A673 (cell line): Measurements from ENCODE around the gene NFIB. TPM values are rescaled to one million over a fixed set of nuclear protein-coding genes. Genes with fewer than 3 reads are reported as not detected.

Experiments
- BruUV-seq: library from RNA; stranded (reverse); fragments of 400-500 nt; replicated peaks from 2 replicates; lab custom pipeline; 2021; lab: Mats Ljungman, UMichigan
- CTCF ChIA-PET: fragments of 300-600 bp; sonication (Branson Sonifier 250); formaldehyde crosslinking; loops from one replicate; lab custom pipeline; 2022; ENCODE audit warnings: antibody characterized with exemption; lab: Charles Lee
- POLR2A ChIA-PET: fragments of 300-600 bp; sonication (Branson Sonifier 250); formaldehyde crosslinking; loops from one replicate; lab custom pipeline; 2022; ENCODE audit warnings: antibody characterized with exemption; ENCODE audit not compliant: low non-redundant PET; lab: Charles Lee
- DNase-seq: peaks from one replicate; pipeline ENCODE4 v3.0.0-alpha.2; 2015; ENCODE audit warnings: low spot score
- H3K27ac ChIP-seq: fragments of 200-600 bp; sonication (generic); 2 replicates; pipeline ENCODE4 v1.5.1; 2016; ENCODE audit warnings: mixed run types, low read depth, mild to moderate bottlenecking, mixed read lengths, antibody characterized with exemption, low read length; ENCODE audit not compliant: poor library complexity, severe bottlenecking
- H3K27me3 ChIP-seq: fragments of 200-600 bp; sonication (generic); replicated peaks from 2 replicates; pipeline ENCODE4 v1.6.1; 2017; ENCODE audit warnings: mixed run types, low read depth, mild to moderate bottlenecking, mixed read lengths, antibody characterized with exemption, low read length; ENCODE audit not compliant: insufficient read depth, poor library complexity
- H3K36me3 ChIP-seq: fragments of 200-600 bp; sonication (generic); 2 replicates; pipeline ENCODE4 v1.6.1; 2016; ENCODE audit warnings: mixed run types, mild to moderate bottlenecking, mixed read lengths, antibody characterized with exemption, low read length; ENCODE audit not compliant: insufficient read depth, poor library complexity, severe bottlenecking
- H3K4me1 ChIP-seq: fragments of 200-600 bp; sonication (generic); 2 replicates; pipeline ENCODE4 v1.6.1; 2017; ENCODE audit warnings: mixed run types, mild to moderate bottlenecking, mixed read lengths, antibody characterized with exemption, low read length; ENCODE audit not compliant: insufficient read depth, poor library complexity, severe bottlenecking
- H3K4me3 ChIP-seq: fragments of 200-600 bp; sonication (generic); 2 replicates; pipeline ENCODE4 v1.5.1; 2016; ENCODE audit warnings: low read depth, mixed run types, mild to moderate bottlenecking, mixed read lengths, low read length; ENCODE audit not compliant: poor library complexity, severe bottlenecking
- H3K9me3 ChIP-seq: fragments of 200-600 bp; sonication (generic); 2 replicates; pipeline ENCODE4 v1.6.1; 2016; ENCODE audit warnings: mixed run types, low read depth, mild to moderate bottlenecking, mixed read lengths, antibody characterized with exemption, low read length; ENCODE audit not compliant: poor library complexity, severe bottlenecking
- EZH2 ChIP-seq: fragments of 200-600 bp; sonication (generic); IDR thresholded peaks from 2 replicates; pipeline ENCODE4 v1.6.1; 2017; ENCODE audit warnings: borderline replicate concordance, low read depth, mild to moderate bottlenecking, mixed read lengths, antibody characterized with exemption, low read length; ENCODE audit not compliant: poor library complexity, severe bottlenecking
- intact Hi-C: fragments of 100-400 bp; cut with micrococcal nuclease; formaldehyde crosslinking; loops from one replicate; pipeline ENCODE4 v1.10.0; 2022; ENCODE audit not compliant: unreplicated experiment
- total RNA-seq: library from RNA; stranded (reverse); gene quantifications from 2 replicates; pipeline ENCODE4 v1.2.3, GENCODE V29; 2021
- TF ChIP-seq, protein P1 (sequence below): fragments of 300-800, 200-600 bp; sonication (generic); conservative IDR thresholded peaks from 2 replicates; pipeline ENCODE4 v1.5.1; 2017; ENCODE audit warnings: low read depth, mild to moderate bottlenecking, antibody characterized with exemption, low read length, moderate library complexity, mixed read lengths

The NFIB gene
- total RNA-seq, 1 experiment from 2014 or later, result 41.2 TPM

DNA sequence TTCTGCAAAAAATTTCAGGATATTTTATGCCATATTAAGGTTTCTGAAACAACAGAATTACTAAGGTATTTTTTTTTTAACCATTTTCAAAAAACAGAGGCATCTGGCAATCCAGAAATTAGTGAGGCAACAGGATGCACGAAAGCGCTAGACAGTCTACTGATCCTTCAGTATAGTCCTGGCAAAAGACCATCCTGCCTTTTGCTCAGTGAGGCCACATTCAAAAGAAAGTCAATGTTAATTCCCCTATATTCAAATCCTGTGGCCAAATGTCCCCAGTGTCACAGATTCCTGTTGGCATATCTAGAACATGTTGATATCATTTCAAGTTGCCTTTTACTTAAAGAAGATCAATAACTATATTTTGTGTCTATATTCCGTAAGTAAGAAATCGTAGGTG lies 13.1 kb upstream of the NFIB start:
- H3K27ac ChIP-seq, result no peak overlapping the region
- H3K4me1 ChIP-seq, result peaks cover 12% of the 10 kb centered on the region
- no peak overlapping the region for H3K4me3 ChIP-seq
- TF ChIP-seq, protein P1, sequence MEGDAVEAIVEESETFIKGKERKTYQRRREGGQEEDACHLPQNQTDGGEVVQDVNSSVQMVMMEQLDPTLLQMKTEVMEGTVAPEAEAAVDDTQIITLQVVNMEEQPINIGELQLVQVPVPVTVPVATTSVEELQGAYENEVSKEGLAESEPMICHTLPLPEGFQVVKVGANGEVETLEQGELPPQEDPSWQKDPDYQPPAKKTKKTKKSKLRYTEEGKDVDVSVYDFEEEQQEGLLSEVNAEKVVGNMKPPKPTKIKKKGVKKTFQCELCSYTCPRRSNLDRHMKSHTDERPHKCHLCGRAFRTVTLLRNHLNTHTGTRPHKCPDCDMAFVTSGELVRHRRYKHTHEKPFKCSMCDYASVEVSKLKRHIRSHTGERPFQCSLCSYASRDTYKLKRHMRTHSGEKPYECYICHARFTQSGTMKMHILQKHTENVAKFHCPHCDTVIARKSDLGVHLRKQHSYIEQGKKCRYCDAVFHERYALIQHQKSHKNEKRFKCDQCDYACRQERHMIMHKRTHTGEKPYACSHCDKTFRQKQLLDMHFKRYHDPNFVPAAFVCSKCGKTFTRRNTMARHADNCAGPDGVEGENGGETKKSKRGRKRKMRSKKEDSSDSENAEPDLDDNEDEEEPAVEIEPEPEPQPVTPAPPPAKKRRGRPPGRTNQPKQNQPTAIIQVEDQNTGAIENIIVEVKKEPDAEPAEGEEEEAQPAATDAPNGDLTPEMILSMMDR, result no peak
- TF ChIP-seq EZH2, result no peak
- BruUV-seq, result no TSS peak
- ChIA-PET POLR2A (no interaction called here), CTCF (interaction anchor here (0.7 kb wide), 1 partner anchor 26 kb away, joined by 11 read pairs; no protein-coding TSS in a partner anchor)
- intact Hi-C loops, result no loop called here
- H3K9me3 ChIP-seq, result no peaks in the 10 kb centered on the region
- no peaks in the 10 kb centered on the region for H3K27me3 ChIP-seq
- DNase-seq, result no peak
- H3K36me3 ChIP-seq, result no peaks in the 10 kb centered on the region

DNA sequence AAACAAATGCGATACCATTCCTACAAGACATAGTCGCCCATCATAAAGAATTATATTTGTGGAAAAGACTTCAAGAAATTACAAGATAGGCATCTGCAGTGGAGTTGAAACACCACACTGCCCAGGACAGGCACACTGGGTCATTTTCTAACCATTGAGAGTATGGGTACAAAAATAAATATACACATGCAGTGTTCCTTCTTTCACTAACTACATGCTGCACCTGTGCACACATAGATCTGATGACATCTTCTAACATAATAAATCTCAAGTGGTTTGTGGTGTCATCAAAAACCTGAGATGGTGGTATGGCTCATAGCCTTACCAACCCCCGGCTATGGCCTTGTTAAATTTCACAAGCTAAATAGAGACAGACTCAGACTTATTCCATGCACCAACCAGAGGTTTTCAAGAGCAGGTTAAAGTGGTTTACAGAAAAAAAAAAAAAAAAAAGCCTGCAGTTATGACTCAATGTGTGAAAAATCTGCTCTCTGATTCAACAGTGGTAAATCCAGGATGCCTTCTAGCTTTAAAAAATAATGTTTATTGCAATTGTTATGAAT lies 12.4 kb upstream of the NFIB start:
- Histone ChIP-seq H3K27me3 (no peaks in the 10 kb centered on the region), H3K9me3 (no peaks in the 10 kb centered on the region), H3K27ac (no peak overlapping the region), H3K4me1 (peaks cover 12% of the 10 kb centered on the region), H3K36me3 (no peaks in the 10 kb centered on the region), H3K4me3 (no peak overlapping the region)
- intact Hi-C loops, result no loop called here
- DNase-seq, result no peak
- ChIA-PET CTCF (interaction anchor here (0.7 kb wide), 1 partner anchor 26 kb away, joined by 11 read pairs; no protein-coding TSS in a partner anchor), POLR2A (no interaction called here)
- no TSS peak for BruUV-seq
- no peak for TF ChIP-seq EZH2
- TF ChIP-seq, protein P1, result no peak

DNA sequence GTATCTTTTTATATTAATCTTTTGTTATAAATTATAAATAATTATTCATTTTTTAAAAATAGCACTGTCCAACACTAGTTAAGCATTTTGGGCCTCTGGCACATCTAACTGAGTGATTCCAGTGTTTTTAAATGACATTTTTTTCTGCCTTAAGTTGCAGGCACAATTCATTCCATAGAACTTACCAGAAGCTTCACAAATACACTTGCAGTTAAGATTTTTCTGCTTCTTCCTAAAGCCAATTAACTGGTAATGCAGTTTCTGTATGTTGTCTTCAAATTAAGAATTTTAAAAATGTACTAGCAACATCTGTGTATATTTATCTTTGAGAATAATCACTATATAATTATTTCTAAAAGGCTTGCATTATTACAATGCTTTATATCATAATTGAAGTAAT lies 11.2 kb upstream of the NFIB start:
- H3K36me3 ChIP-seq, result no peaks in the 10 kb centered on the region
- BruUV-seq, result no TSS peak
- no peak overlapping the region for H3K27ac ChIP-seq
- H3K27me3 ChIP-seq, result no peaks in the 10 kb centered on the region
- ChIA-PET POLR2A (no interaction called here), CTCF (no interaction called here)
- H3K4me3 ChIP-seq, result no peak overlapping the region
- H3K9me3 ChIP-seq, result no peaks in the 10 kb centered on the region
- intact Hi-C loops, result no loop called here
- H3K4me1 ChIP-seq, result peaks cover 18% of the 10 kb centered on the region
- TF ChIP-seq EZH2, result no peak
- TF ChIP-seq, protein P1, result no peak
- DNase-seq, result no peak
